ENCODE results near the gene MAN1A2. TPM values are rescaled to one million over a fixed set of nuclear protein-coding genes. Genes with fewer than 3 reads are reported as not detected.

The MAN1A2 gene
- total RNA-seq, 1 experiment from 2014 or later = 28.7 TPM

- Histone ChIP-seq H3K27ac (ENCODE audit: low read length) (no peak overlapping the region), H3K27me3 (ENCODE audit: control insufficient read depth, insufficient read depth, low read length) (no peaks in the 10 kb centered on the region), H3K4me3 (ENCODE audit: low read depth in 2 of 2, low read length in 2 of 2) (no peak overlapping the region), H3K36me3 (ENCODE audit: control insufficient read depth, insufficient read depth, low read length) (no peaks in the 10 kb centered on the region), H3K9me3 (ENCODE audit: control insufficient read depth, insufficient read depth, low read depth, low read length) (no peaks in the 10 kb centered on the region), H3K4me1 (ENCODE audit: control insufficient read depth, insufficient read depth, low read length) (no peaks in the 10 kb centered on the region)
- in situ Hi-C loops (cut with HindIII; ENCODE audit: low pct_unique_long_range_greater_than_20kb, low sequenced_read_pairs) (no loop called here), intact Hi-C loops (cut with micrococcal nuclease; ENCODE audit: unreplicated experiment) (no loop called here)
- no TSS peak for BruUV-seq (replicated peaks)
- TF ChIP-seq CTCF (IDR thresholded peaks at IDR 0.05) (no peak), REST (IDR thresholded peaks at IDR 0.05; ENCODE audit: insufficient read depth in 1 of 2, low read depth in 2 of 2, low read length in 1 of 2) (no peak), POLR2AphosphoS5 (IDR thresholded peaks at IDR 0.05; ENCODE audit: low read depth, low read length) (no peak), TCF7L2 (IDR thresholded peaks at IDR 0.05; ENCODE audit: low read depth, low read length) (no peak), SIN3A (IDR thresholded peaks at IDR 0.05; ENCODE audit: borderline replicate concordance, insufficient read depth, low read depth, low read length) (no peak)
- ChIA-PET POLR2A (no interaction called here), CTCF (no interaction called here)
- DNase-seq (ENCODE audit: low read depth, low spot score) (no peak), ATAC-seq (no peak)
Measured at GRCh38 chr1:117339866-117340700, 27.2 kb upstream of the MAN1A2 start.

GRCh38 chr1:117341123-117341522 is 26.1 kb upstream of the MAN1A2 start:
- BruUV-seq (replicated peaks) = no TSS peak
- intact Hi-C loops (cut with micrococcal nuclease; ENCODE audit: unreplicated experiment) (no loop called here), in situ Hi-C loops (cut with HindIII; ENCODE audit: low pct_unique_long_range_greater_than_20kb, low sequenced_read_pairs) (no loop called here)
- Histone ChIP-seq H3K4me3 (ENCODE audit: low read depth in 2 of 2, low read length in 2 of 2) (no peak overlapping the region), H3K36me3 (ENCODE audit: control insufficient read depth, insufficient read depth, low read length) (no peaks in the 10 kb centered on the region), H3K27me3 (ENCODE audit: control insufficient read depth, insufficient read depth, low read length) (no peaks in the 10 kb centered on the region), H3K9me3 (ENCODE audit: control insufficient read depth, insufficient read depth, low read depth, low read length) (no peaks in the 10 kb centered on the region), H3K27ac (ENCODE audit: low read length) (no peak overlapping the region), H3K4me1 (ENCODE audit: control insufficient read depth, insufficient read depth, low read length) (no peaks in the 10 kb centered on the region)
- POLR2A ChIA-PET = no interaction called here
- ATAC-seq (no peak), DNase-seq (ENCODE audit: low read depth, low spot score) (no peak)
- CTCF ChIA-PET = no interaction called here
- TF ChIP-seq CTCF (IDR thresholded peaks at IDR 0.05) = no peak

All from Panc1 (cell line).